Stimulated activated naive CD4-positive, alpha-beta T cell (primary cell): ENCODE measurements around the gene RAB6A.
A peak's percentile ranks its signal among the peaks of the same experiment; 100 is the strongest.
"Not testable (repeated sequence)": the region's sequence is repeated elsewhere in the genome, so short reads cannot be mapped to it uniquely, and the experiment has no call there.

ENCODE experiments used
- DNase-seq, 6 experiments: peaks; one replicate each; lab custom pipeline; 2025; lab: John Stamatoyannopoulos, UW

RAB6A gene

DNA sequence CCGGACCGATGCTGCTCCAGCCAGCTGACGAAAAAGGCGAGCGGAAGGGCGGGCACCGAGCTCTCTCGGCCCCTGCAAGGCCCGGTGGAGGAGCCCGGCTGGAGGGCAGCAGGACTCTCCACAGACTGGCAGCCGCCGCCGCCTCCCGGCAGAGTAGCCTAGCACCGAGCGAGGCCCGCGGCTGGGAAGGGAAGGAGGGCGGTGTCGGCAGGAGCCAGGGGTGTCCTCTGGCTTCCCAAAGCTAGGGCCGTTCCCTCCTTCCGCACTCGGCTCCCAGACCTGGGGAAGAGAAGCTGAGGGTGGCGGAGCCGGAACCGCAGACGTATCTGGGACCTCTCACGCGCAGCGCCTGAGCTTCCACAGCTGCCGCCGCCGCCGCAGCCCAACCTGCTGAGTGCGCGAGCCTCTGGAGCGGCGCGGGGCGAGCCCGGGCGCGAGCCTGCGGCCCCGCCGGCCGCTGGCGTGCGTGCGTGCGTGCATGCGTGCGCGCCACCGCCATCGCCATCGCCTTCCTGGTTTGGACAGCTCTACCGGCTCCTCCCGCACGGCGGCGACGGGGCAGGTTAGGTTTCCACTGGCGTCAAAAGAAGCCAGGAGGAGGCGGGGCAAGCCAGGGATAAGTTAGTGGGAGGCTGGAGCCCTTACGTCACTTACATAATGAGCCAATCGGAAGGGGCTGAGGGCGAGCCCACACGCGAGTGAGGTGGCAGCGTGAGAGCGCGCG lies at the start of gene RAB6A:
RAB6A (minus strand) TSS at position 396 of the 724 bp plus-strand sequence. CDS start 439 bp downstream, outside the sequence.
- DNase-seq, result peak; percentile 97 to 100 (median 99)

DNA sequence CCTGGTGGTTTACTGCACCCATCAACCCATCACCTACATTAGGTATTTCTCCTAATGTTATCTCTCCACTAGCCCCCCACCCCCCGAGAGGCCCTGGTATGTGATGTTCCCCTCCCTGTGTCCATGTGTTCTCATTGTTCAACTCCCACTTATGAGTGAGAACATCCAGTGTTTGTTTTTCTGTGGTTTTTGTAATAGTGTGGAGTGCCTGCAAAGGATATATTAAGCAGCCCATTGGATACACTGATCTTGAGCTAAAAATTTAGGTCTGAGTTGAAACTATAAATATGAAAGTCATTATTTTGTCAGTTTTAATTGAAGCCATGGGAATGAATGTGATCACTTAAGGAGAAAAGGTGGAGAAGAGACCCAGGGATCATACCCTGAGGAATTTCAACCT lies 49.8 kb upstream of the RAB6A start:
- no peak for DNase-seq

DNA sequence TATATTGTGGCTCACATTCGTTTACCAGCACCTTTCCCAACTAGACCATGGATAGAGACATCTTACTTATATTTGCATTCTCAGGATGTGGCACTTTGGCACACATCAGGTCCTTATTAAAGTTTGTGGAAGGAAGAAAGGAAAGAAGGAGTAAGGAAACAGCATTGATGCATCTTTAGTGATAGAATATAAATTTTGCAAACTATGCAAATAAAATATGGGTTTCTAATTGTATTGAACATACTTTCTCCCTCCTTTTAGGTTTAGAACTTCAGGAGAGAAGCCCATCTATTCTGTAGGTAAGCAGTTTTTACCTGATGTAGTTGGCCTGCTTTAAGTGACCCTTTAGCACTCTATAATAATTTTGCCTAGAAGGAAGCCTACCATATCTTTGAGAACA lies 47.2 kb upstream of the RAB6A start:
- DNase-seq, result no peak

DNA sequence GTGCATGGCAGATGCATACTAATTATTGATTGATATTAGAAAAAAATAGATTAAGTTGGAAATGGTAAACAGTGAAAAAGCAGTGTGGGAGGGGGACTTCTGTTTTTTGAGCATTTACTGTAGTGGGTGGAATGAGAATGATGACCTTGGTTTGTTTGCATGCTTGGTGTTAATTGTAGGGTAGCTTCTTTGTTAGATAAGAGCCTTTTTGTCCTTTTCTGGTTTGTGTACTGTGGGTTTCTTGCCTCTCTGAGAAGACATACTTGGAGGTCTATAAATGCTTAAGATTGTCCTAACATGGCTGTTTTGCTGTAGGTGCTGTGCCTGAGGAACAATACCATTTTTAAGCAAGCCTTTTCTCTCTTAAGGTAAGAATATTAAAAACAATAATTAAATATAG lies 43.8 kb upstream of the RAB6A start:
- DNase-seq, result no peak

DNA sequence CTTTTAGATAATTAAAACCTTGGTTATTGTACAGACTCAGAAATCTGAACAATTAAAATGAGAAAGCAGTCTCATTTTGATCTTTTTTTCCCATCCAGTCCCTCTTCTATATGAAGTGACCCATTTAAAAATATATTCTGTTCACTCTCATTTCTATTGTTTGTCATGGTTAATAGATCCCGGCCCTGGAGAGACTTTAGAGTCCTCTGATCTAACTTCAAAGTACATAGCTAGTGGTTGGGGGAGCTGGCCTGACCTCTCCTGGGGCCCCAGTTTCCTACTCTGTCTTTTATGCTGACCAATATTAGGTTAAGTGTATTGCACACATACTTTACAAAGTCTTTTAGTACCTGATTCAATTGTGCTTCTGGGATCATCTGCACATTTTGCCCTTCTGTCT lies 40.3 kb upstream of the RAB6A start:
- no peak for DNase-seq

DNA sequence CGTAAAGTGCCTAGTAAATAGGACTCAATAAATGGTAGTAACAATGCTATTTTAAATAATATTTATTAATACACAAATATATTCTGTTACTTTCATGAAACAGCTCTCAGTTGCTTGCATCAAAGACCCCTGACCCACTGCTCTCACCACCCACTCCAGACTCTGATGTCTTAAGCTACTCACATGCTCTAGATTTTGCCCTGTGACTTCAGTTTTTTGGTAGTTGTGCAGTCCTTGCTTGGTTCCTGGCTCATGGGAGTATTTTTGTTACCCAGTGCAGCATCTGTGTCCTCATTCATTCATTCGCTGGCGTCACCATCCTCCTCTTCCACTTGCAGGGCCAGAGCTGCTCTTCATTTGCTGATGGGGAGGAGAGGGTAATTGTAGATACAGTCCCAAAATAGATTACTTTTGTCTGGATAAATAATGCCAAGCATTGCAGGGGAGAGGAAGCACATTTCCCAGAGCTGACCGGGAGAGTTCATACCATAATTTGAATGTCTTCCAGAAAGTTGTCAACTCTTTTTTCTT lies 39.5 kb upstream of the RAB6A start:
- no peak for DNase-seq

DNA sequence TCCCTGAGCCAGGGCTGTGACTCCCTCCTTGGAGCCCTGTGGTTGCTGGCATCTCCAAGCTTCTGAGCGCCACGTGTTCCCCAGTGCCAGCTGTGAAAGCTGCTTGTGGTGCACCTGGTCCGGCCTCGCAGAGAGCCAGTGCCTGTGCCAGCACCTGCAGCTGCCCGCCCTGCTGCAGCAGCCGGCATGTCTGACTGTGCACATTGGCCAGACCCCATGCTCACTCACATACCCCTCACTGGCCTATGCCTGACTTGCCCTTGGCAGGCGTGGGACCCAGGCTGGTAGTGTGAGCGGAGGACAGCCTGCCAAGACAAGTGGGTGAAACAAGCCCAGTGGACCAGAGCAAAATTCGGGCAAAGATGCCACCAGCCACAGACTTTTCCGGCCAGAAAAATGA lies 36.6 kb upstream of the RAB6A start:
- no peak for DNase-seq

DNA sequence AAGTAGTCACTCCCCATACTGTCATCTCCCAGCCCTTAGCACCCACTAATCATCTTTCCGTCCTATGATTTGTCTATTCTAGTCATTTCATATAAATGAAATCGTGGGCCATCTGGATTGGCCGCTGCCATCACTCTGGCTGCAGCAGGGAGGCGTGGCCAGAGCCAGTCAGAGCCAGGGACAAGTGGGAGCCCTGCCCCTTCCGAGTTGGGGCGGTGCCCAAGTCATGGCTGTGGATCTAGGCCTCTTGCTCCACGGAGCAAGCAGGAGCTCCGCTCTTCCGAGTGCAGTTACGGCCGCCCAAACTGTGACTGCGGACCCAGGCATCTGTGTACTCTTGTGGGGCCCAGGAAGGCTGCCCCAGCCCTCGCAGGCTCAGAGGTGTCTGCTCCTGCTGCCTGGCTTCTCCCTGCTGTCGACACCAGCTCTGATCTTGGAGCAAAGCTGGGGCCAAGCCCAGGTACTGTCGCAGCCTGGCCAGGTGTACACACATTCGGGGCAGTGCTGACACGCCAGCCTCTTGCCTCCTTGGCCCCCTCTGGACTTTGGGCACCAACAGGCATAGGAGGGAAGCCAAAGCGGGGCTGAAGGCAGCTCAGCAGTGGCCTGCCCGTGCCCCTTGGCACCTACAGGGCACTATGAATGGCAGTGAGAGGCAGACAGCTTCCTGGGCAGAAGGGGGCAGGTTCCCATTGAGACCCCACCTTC lies 35.2 kb upstream of the RAB6A start:
- no peak for DNase-seq

DNA sequence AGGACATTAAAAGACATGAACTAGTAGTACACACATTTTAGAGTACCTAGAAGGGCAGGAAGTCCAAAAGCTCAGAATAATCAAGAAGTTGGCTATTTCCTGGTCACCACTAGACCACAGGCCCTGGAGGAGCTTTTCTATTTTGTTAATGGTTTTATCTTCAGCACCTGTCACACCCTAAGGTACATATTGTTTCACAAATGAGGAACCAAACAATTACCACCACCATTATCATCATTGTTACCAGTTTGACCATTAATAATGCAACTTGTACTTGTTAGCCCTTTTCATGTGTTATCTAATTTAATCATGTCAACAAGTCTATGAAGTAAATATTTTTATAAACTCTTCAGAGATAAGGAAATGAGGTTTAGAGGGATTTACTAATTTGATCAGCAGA lies 31.7 kb upstream of the RAB6A start:
- no peak for DNase-seq

DNA sequence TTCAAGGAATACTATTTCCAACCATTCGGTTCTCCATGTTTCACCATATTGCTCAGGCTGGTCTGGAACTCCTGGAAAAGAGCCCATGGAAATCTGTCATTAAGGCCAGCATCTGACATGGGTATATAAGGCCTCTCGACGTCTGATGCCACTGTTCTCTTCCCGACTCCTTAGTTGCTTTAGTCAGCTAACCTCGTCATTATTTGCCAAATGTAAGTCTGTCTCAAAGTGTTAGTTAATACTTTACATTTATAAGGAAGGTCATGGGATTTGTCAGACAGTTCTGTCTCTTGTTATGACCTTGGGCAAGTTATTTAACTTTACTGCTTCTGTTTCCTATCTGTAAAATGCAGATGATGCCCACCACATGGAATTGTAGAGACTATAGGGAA lies 28.4 kb upstream of the RAB6A start:
- DNase-seq, result no peak

DNA sequence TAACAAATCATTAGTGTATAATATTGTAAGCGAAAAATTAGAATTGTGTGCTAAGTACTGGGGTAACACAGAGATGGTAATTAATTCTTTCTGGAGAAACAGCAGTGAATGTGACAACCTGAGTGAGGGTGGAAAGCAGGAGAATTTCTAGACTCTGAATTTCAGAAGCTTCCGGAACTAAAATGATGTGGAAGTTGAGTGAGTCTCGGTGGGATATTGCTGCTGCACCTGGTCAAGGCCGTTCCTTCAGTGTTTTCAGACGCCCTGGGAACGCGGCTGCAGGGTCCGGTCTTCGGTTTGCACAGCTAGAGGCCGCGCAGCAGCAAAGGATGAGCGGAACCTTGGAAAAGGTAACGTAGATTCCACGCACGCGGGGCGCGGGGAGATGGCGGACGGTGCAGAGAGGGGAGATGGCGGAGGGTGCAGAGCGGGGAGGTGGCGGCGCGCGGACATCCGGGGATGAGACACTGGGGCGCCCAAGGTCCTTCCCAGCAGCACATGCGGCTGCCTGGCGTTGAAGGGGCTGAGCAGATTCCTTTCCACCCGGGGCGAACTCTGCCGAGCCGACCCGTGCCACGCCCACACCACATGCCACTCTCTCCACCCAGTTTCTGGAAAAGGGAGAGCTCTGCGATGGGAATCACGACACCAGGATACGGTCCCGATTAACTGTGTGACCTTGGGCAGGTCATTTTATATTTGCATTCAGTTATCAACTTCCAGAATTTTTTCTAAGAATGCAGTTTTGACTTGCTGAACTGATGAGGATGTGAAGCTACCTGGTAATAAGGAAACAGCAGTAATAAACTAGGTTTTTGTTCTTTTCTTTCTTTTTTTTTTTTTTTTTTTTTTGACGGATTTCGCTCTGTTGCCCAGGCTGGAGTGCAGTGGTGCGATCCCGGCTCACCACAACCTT lies 27.0 kb upstream of the RAB6A start, which contains the start of gene MRPL48:
MRPL48 (plus strand) TSS at position 232 of the 916 bp plus-strand sequence; CDS start at position 330, 98 bp downstream.
- peak; percentile 70 to 89 (median 79) for DNase-seq

DNA sequence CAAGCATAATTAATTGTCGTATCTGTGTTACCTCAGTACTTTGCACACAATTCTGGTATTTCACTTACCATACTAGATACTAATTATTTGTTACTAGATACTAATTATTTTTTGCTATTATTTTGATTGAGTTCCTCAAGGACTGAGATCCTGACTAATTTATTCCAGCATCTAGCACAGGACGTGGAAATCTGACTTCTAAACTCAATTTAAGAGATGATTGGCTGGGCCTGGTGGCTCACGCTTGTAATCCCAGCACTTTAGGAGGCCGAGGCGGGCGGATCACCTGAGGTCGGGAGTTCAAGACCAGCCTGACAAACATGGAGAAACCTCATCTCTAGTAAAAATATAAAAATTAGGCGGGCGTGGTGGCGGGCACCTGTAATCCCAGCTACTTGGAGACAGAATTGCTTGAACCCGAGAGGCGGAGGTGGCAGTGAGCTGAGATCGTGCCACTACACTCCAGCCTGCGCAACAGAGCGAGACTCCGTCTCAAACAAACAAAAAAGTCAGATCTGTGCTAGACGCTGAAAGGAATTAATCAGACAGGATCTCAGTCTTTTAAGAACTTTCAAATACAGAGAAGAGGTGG lies 26.3 kb upstream of the RAB6A start:
- peak in 1 of 6 experiments; percentile 14 for DNase-seq

DNA sequence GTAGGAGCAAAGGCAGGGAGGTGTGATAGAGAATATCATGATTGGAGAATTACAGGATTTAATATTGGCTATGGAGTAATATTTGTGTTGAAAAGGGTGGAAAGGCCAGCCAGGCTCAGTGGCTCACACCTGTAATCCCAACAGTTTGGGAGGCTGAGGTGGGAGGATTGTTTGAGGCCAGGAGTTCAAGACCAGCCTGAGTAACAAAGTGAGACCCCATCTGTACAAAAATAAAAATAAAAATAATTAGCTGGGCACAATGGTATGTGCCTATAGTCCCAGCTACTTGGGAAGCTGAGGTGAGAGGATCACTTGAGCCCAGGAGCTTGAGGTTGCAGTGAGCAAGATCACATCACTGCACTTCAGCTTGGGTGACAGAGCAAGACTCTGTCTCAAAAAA lies 24.6 kb upstream of the RAB6A start:
- DNase-seq, result not testable (repeated sequence)

DNA sequence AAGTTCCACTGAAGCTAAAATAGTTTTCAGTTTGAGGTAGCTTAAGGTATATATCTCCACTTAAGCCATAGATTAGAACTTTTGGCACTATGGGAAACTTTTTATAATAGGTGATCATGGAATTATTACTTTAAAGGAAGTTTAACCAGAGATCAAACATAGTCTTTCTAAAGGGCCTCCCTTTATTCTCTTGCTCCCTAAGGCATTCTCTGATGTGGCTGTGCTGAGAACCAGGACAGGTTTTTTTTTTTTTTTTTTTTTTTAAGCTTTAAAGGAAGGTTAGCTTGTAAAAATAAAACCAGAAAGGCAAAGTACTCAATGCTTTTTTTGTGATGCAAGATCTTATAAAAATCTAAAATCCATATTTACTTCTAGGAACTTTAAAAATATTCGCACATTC lies 23.9 kb upstream of the RAB6A start:
- no peak for DNase-seq

DNA sequence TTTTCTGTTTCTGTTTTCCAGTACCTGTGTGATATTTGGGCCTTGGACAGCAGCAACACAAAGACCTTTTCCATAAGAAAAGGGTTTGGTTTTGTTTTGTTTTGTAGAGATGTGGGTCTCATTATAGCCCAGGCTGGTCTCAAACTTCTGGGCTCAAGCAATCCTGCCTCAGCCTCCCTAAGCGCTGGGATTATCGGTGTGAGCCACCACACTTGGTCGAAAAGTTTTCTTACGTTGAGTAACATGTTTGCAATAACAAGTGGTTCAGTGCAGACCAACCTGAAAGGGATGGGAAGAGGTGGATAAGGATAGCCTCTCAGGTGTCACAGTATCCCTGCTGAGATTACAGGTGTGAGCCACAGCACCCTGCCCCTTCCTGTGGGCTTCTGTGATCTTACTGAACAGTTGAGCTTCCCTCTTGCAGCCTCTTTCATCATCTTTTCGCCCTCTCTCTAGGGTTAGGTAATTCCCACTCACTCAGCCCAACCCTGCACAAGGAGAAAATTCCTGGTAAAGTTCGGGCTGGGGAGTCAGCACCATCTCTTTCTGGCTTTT lies 23.3 kb upstream of the RAB6A start:
- DNase-seq, result no peak

DNA sequence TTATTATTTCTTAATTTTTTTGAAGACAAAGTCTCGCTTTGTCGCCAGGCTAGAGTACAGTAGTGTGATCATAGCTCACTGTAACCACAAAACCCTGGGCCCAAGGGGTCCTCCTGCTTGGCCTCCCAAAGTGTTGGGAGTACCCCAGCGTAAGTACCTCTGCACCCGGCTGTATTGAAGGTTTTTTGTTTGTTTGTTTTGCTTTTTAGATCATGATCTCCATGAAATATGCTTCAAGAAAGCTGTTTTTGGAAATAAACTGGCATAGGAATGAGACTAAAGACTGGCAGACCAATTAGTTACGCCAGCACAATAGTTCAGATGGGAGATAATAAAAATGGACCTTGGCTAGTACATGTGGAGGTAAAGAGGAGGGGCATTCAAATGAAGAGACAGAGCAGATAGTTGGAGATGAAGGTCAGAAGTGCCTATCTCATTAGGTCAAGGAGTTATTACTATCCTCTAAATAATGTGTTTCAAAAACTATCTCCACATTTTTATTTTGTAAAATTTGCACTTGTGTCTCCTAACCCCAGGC lies 22.7 kb upstream of the RAB6A start:
- no peak for DNase-seq

DNA sequence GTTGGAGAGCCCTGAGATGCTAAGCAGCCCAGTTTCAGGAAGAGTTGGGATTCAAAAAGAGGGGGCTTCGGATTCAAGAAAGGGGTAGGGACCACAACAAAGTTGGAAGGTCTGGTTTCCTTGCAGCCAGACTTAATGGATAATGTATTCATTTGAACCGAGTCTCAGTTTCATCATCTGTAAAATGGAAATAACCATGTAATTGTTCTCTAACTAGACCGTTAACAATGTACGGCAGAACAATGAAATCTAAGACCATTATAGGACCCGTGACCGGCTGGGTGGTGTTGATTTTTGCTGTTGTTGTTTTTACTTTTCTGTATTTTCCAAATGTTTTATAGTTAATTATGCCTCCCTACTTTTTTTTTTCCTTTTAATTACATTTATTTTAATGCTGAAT lies 20.4 kb upstream of the RAB6A start:
- no peak for DNase-seq

DNA sequence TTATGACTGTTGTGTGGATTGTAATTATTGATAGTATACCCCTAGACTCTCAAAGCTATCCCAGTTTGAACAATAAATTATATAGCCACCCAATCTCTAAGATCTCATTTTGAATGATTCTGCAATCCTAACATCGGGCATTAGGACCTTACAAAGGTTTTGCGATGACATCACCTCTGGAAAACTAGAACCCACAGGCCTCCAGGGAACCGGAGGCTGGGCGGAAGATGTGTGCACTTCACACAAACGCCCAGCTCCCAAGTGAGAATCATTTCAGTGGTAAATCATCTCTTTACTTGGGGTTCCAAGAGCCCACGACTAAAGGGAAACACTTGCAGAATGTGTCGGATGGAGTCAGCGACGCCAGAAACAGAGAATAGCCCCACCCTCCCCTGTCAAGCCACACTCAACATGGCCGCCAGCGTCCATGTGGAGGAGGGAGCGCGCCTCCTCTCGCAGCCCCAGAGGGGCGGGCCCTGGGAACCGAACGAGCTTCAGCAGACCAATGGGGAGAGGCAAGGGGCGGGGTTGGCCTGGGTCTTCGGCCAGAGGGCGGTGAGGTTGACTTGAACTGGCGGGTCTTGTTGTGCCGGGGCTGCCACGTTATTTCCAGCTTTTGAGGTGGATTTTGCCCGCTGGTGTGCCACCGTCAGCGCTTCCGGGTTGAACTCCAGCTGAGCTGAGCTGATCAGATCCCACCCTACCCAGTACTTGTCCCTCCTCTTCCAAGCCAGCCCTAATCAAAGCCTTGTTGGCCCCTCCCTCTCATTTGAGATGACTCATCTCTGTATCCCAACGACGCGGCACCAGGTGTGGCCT lies 18.4 kb upstream of the RAB6A start:
- DNase-seq, result peak; percentile 92 to 96 (median 95)

DNA sequence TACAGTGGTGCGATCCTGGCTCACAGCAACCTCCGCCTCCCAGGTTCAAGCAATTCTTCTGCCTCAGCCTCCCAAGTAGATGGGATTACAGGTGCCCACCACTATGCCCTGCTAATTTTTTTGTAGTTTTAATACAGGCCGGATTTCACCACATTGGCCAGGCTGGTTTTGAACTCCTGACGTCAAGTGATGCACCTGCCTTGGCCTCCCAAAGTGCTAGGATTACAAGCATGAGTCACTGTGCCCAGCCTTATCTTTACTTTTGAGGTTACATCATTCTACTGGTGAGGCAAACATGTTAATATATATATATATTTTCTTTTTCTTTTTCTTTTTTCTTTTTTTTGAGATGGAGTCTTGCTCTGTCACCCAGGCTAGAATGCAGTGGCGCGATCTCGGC lies 9.9 kb upstream of the RAB6A start:
- not testable (repeated sequence) for DNase-seq

DNA sequence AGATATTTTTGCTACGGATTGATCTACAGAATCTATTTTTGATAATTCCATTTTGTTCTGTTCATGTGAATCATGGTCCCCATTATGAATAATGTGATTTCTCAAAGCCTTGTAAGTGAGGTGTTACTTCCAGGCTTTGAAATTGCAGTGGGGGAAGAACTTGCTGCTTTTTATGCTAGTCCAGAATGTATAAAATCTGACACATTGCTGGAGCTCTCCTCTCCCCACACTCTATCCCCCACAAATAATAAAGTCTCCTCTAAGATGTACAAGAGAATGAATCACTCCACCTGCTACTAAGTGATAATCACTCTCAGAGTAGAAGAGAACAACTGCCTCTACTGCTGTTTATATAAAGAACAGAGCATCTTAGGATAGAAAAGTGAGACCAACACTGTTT lies 5.9 kb upstream of the RAB6A start:
- DNase-seq, result no peak
